Effector memory CD4-positive, alpha-beta T cell (primary cell): ENCODE data around the gene TIMM23B.
"Not testable (repeated sequence)": the region's sequence is repeated elsewhere in the genome, so short reads cannot be mapped to it uniquely, and the experiment has no call there.

Experiments
- DNase-seq, 3 donors: peaks; one replicate each; pipeline ENCODE4 v3.0.0-alpha.2; 2020
- H3K27ac ChIP-seq: 2 replicates; pipeline ENCODE4 v1.7.0; 2013; ENCODE audit warnings: mild to moderate bottlenecking, low read length, moderate library complexity; ENCODE audit not compliant: insufficient read depth, poor library complexity, severe bottlenecking
- H3K27me3 ChIP-seq: replicated peaks from 2 replicates; pipeline ENCODE4 v1.7.0; 2013; ENCODE audit warnings: mild to moderate bottlenecking, low read length; ENCODE audit not compliant: insufficient read depth, control insufficient read depth, poor library complexity, severe bottlenecking
- H3K36me3 ChIP-seq: 2 replicates; pipeline ENCODE4 v1.7.0; 2013; ENCODE audit warnings: mild to moderate bottlenecking, low read length, moderate library complexity; ENCODE audit not compliant: control insufficient read depth, insufficient read depth
- H3K4me1 ChIP-seq: 2 replicates; pipeline ENCODE4 v1.7.0; 2013; ENCODE audit warnings: low read length, mild to moderate bottlenecking; ENCODE audit not compliant: control insufficient read depth, insufficient read depth, poor library complexity, severe bottlenecking
- H3K4me3 ChIP-seq: 2 replicates; pipeline ENCODE4 v1.7.0; 2013; ENCODE audit warnings: low read length, low read depth, mild to moderate bottlenecking; ENCODE audit not compliant: insufficient read depth, poor library complexity, severe bottlenecking
- H3K9me3 ChIP-seq: 2 replicates; pipeline ENCODE4 v1.7.0; 2013; ENCODE audit warnings: mild to moderate bottlenecking, low read length, moderate library complexity; ENCODE audit not compliant: control insufficient read depth
- total RNA-seq, 3 donors: gene quantifications; one replicate each; lab custom pipeline; 2026; lab: John Stamatoyannopoulos, UW

Gene TIMM23B
- 3.3 to 4.5 (median 3.8) reads per million in 3 donors for total RNA-seq

DNA sequence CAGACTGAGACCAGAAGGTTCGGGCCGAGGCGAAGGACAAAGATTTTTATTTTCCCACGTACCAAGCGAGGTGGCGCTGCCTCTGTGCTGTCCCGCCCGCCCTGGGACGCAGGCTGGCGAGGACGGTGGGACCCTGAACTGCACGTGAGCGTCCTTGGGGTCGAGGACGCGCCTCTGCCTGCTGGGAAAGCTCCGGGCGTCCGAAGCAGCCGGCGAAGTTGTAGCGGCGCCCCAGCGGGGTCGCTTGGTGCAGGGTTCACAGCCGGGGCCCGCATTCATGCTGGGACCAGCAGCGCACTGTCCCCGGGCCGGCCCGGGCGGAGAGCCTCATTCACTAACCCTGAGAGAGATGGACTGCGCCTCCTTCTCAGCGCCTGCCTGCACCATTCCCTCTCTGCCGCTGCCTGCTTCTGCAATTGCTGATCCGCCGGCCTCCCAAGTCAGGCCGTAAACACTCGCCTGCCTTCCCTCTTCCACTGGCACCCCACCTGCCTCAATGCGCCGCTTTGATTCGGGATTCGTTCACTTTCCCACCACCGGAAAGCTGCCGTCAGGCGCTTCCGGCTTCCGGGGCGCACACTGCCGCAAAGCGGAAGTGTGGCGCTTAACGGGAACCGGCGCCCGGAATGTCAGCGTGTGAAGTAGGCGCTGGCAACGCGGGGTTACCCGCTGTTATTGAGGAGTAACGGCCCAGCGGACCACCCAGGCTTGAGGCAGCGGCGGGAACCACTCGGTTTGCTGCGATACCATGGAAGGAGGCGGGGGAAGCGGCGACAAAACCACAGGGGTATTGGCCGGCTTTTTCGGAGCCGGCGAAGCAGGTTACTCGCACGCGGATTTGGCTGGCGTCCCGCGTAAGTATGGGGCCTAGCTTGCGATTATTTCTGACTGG, at the start of gene TIMM23B, which contains the start of gene PARG:
Gene TIMM23B, plus strand, starts transcription at position 607 of the 892 bp plus-strand sequence. Its CDS starts 142 bp downstream, at position 749.
Gene PARG, minus strand, starts transcription at position 581 of the 892 bp plus-strand sequence. Its CDS starts 302 bp downstream, at position 279.
- H3K36me3 ChIP-seq, H3K4me1 ChIP-seq, H3K27me3 ChIP-seq, H3K9me3 ChIP-seq: not testable (repeated sequence)
- DNase-seq, result peak; percentile 69 to 80 (median 74)
- Histone ChIP-seq H3K4me3 (peak within 1 kb of the TSS; percentile 83), H3K27ac (peak within 1 kb of the TSS; percentile 60)

DNA sequence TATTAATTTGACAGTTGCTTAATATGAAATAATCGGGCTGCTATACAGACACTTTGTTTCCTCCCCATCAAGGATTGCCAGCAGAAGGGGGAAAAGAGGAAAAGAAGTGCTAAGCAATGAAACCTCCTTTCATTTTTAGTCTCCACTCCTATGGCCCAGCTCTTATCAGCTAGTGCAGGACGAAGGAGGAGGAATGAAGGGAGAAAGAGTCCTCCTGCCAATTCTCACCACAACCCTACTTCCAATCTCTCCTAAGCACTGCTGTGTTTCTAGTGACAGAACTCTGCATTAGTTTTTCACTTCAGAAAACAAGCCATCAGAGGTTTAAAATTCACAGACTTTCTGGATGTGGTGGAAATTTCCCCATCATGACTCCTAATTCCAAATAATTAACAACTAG, 41.9 kb upstream of the TIMM23B start:
- not testable (repeated sequence) for H3K4me1 ChIP-seq, H3K36me3 ChIP-seq, DNase-seq, H3K9me3 ChIP-seq, H3K4me3 ChIP-seq, H3K27me3 ChIP-seq, H3K27ac ChIP-seq

DNA sequence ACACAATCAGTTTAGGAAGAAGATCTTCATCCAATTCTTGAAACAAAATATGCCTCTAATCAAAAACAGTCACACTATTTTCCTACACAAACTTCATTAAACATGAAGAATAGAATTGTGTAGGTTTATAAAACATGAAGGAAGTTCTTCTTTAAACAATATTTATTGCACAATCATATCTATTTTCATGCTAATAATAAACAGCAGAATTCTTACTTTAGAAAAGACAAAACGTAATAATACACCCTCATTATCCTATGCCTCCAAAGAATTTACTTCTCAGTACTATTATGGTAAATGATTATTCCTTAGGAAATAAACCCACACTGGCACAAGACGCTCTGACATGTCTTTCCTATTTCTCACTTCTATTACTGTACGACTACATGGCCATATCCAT, 41.4 kb upstream of the TIMM23B start:
- H3K4me3 ChIP-seq, H3K27me3 ChIP-seq, H3K36me3 ChIP-seq, H3K4me1 ChIP-seq, DNase-seq, H3K9me3 ChIP-seq, H3K27ac ChIP-seq: not testable (repeated sequence)

GRCh38 chr10:49903829-49904228, 38.0 kb upstream of the TIMM23B start:
- H3K4me1 ChIP-seq, H3K4me3 ChIP-seq, H3K9me3 ChIP-seq, H3K27ac ChIP-seq, H3K27me3 ChIP-seq, H3K36me3 ChIP-seq, DNase-seq: not testable (repeated sequence)

- not testable (repeated sequence) for H3K27me3 ChIP-seq, H3K4me3 ChIP-seq, H3K9me3 ChIP-seq, H3K27ac ChIP-seq, H3K4me1 ChIP-seq, DNase-seq, H3K36me3 ChIP-seq
These were observed 33.4 kb upstream of the TIMM23B start for GRCh38 chr10:49908290-49909080.

GRCh38 chr10:49910295-49910694, 31.6 kb upstream of the TIMM23B start:
- not testable (repeated sequence) for DNase-seq, H3K4me3 ChIP-seq, H3K36me3 ChIP-seq, H3K27me3 ChIP-seq, H3K9me3 ChIP-seq, H3K4me1 ChIP-seq, H3K27ac ChIP-seq

DNA sequence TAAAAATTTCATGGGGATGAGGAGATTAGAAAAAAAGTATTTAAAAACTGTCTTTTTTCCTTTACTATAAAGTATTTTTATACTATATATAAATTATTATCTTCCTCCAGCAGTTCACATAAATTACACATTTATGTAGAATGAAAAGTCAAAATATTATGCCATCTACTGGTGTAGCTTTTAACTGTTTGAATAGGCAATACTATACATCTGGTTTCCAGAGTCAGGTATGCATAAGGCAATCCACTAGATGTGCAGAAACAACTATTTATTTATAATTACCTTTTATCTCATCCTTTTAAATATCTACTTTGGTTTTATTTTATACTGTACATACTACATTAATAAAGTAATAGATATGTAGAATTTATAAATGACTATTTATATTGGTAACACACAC, 25.4 kb upstream of the TIMM23B start:
- not testable (repeated sequence) for DNase-seq, H3K9me3 ChIP-seq, H3K27me3 ChIP-seq, H3K36me3 ChIP-seq, H3K27ac ChIP-seq, H3K4me1 ChIP-seq, H3K4me3 ChIP-seq

- not testable (repeated sequence) for H3K4me1 ChIP-seq, H3K36me3 ChIP-seq, DNase-seq, H3K27me3 ChIP-seq, H3K9me3 ChIP-seq, H3K27ac ChIP-seq, H3K4me3 ChIP-seq
These were observed 23.9 kb upstream of the TIMM23B start for GRCh38 chr10:49917927-49918326.

DNA sequence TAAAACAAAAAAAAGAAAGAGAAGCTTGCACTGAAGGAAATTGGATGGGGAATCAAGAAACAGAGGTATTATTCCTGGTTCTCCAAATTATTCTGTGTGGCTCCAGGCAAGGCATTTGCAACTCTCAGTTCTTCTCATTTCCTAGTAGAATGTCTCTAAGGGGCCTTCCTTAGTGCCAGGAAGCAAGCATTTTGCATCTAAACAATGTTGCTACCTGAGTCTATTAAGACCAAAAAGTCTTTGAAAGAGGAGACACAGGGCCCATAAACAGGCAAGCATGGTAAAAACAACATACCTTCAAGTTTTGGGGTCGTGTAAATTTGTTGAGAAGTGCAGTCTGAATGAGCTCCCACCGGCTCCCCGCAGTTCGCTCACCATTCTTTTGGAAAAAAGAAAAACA, 19.8 kb upstream of the TIMM23B start:
- not testable (repeated sequence) for DNase-seq, H3K4me3 ChIP-seq, H3K27ac ChIP-seq, H3K27me3 ChIP-seq, H3K9me3 ChIP-seq, H3K4me1 ChIP-seq, H3K36me3 ChIP-seq

- not testable (repeated sequence) for H3K36me3 ChIP-seq, DNase-seq, H3K4me1 ChIP-seq, H3K4me3 ChIP-seq, H3K27ac ChIP-seq, H3K9me3 ChIP-seq, H3K27me3 ChIP-seq
These were observed 18.3 kb upstream of the TIMM23B start for GRCh38 chr10:49923572-49923971.
